ENCODE measurements around the gene MYH9.

- TF ChIP-seq CTCF (IDR thresholded peaks at IDR 0.05) (no peak), POLR2A (IDR thresholded peaks at IDR 0.05) (no peak)
Observed at GRCh38 chr22:36355894-36356293, 31.9 kb downstream of the MYH9 start.

Measured in heart left ventricle (tissue), 13 donors.